Body of pancreas (tissue), 4 donors: ENCODE measurements around the gene WDR53.

Source experiments
- CTCF ChIP-seq, 7 experiments: fragments of 450-650 bp in 4 of 7; fragments of 200-600 bp in 3 of 7; sonication (generic) in 3 of 7; IDR thresholded peaks; one replicate each; pipeline ENCODE4 v1.5.1; 2016 to 2019; ENCODE audit warnings: antibody characterized with exemption in 7 of 7
- POLR2A ChIP-seq, 3 donors: fragments of 450-650 bp; IDR thresholded peaks; one replicate each; pipeline ENCODE4 v1.6.1; 2016; ENCODE audit warnings: antibody characterized with exemption in 3 of 3, mild to moderate bottlenecking in 2 of 3

GRCh38 chr3:196617256-196617655 lies 48.9 kb upstream of the WDR53 start:
- no peak for TF ChIP-seq POLR2A (IDR thresholded peaks at IDR 0.05)
- TF ChIP-seq CTCF (IDR thresholded peaks at IDR 0.05), result no peak
